RWPE2 (cell line): ENCODE measurements around the gene PCBP1.

Experiments
- ATAC-seq: fragments of 200-7000 bp; cut with Tn5 transposase; 3 replicates; pipeline ENCODE4 v1.9.1; 2021; ENCODE audit warnings: low read depth
- DNase-seq: peaks from one replicate; pipeline ENCODE4 v3.0.0-alpha.2; 2020; ENCODE audit warnings: low spot score
- H3K27ac ChIP-seq: fragments of 450-650 bp; 2 replicates; pipeline ENCODE4 v1.5.1; 2017; ENCODE audit warnings: mild to moderate bottlenecking; ENCODE audit not compliant: poor library complexity, severe bottlenecking
- H3K27me3 ChIP-seq: fragments of 250-450 bp; sonication (Bioruptor Pico); 2 replicates; pipeline ENCODE4 v1.5.1; 2021; ENCODE audit warnings: mild to moderate bottlenecking, moderate library complexity; ENCODE audit not compliant: insufficient read depth, poor library complexity, severe bottlenecking
- H3K36me3 ChIP-seq: fragments of 250-450 bp; sonication (Bioruptor Pico); 2 replicates; pipeline ENCODE4 v1.5.1; 2020; ENCODE audit warnings: low read depth, mild to moderate bottlenecking, moderate library complexity
- H3K4me1 ChIP-seq: fragments of 250-450 bp; sonication (Bioruptor Pico); 2 replicates; pipeline ENCODE4 v1.5.1; 2021; ENCODE audit warnings: mild to moderate bottlenecking, moderate library complexity; ENCODE audit not compliant: insufficient read depth, poor library complexity, severe bottlenecking
- H3K4me3 ChIP-seq: fragments of 250-450 bp; sonication (Bioruptor Pico); 2 replicates; pipeline ENCODE4 v1.5.1; 2021; ENCODE audit warnings: mild to moderate bottlenecking, moderate library complexity; ENCODE audit not compliant: severe bottlenecking
- H3K9me3 ChIP-seq: fragments of 250-450 bp; sonication (Bioruptor Pico); 2 replicates; pipeline ENCODE4 v1.5.1; 2021; ENCODE audit warnings: mild to moderate bottlenecking, moderate library complexity; ENCODE audit not compliant: severe bottlenecking
- CTCF ChIP-seq: fragments of 450-650 bp; IDR thresholded peaks from one replicate; pipeline ENCODE4 v1.5.1; 2017; ENCODE audit warnings: mild to moderate bottlenecking, moderate library complexity; ENCODE audit not compliant: poor library complexity, severe bottlenecking

The PCBP1 gene

GRCh38 chr2:70086838-70087701 lies at the start of gene PCBP1:
PCBP1 (plus strand) TSS chr2:70087477; CDS start chr2:70087744, 267 bp downstream.
- peak within 1 kb of the TSS; percentile 96 for H3K27ac ChIP-seq
- no peak for TF ChIP-seq CTCF
- H3K27me3 ChIP-seq = no peaks in the 10 kb centered on the region
- peaks cover 48% of the 10 kb centered on the region for H3K36me3 ChIP-seq
- ATAC-seq = peak; percentile 19
- no peaks in the 10 kb centered on the region for H3K9me3 ChIP-seq
- H3K4me3 ChIP-seq = peak within 1 kb of the TSS; percentile 61
- H3K4me1 ChIP-seq = peaks cover 14% of the 10 kb centered on the region
- peak; percentile 93 for DNase-seq

GRCh38 chr2:70039366-70039765 lies 47.9 kb upstream of the PCBP1 start:
- no peaks in the 10 kb centered on the region for H3K36me3 ChIP-seq

GRCh38 chr2:70041663-70042062 lies 45.6 kb upstream of the PCBP1 start:
- ATAC-seq (peak; percentile 35; the same call in 1 of the 3 replicates), DNase-seq (no peak)
- H3K27me3 ChIP-seq = no peaks in the 10 kb centered on the region
- H3K4me3 ChIP-seq = no peak overlapping the region
- peak overlapping the region; percentile 11 for H3K27ac ChIP-seq
- H3K4me1 ChIP-seq = no peaks in the 10 kb centered on the region
- no peaks in the 10 kb centered on the region for H3K36me3 ChIP-seq
- no peak for TF ChIP-seq CTCF
- no peaks in the 10 kb centered on the region for H3K9me3 ChIP-seq

More at GRCh38 chr2:70039366-70039765, 47.9 kb upstream of the PCBP1 start:
- no peak for TF ChIP-seq CTCF
- DNase-seq = no peak
- Histone ChIP-seq H3K4me3 (no peak overlapping the region), H3K27ac (no peak overlapping the region), H3K9me3 (no peaks in the 10 kb centered on the region), H3K27me3 (no peaks in the 10 kb centered on the region), H3K4me1 (no peaks in the 10 kb centered on the region)
- ATAC-seq = no peak

- no peaks in the 10 kb centered on the region for H3K4me1 ChIP-seq
- no peak for DNase-seq
Measured at GRCh38 chr2:70042246-70042645, 45.0 kb upstream of the PCBP1 start.

More at GRCh38 chr2:70042246-70042645, 45.0 kb upstream of the PCBP1 start:
- ATAC-seq = no peak
- Histone ChIP-seq H3K27me3 (no peaks in the 10 kb centered on the region), H3K4me3 (no peak overlapping the region), H3K36me3 (no peaks in the 10 kb centered on the region), H3K9me3 (no peaks in the 10 kb centered on the region), H3K27ac (no peak overlapping the region)
- no peak for TF ChIP-seq CTCF
